Transverse colon (tissue), 4 donors: ENCODE data around the gene EIF4EBP3. TPM values are rescaled to one million over a fixed set of nuclear protein-coding genes. Genes with fewer than 3 reads are reported as not detected.

Experiments
- DNase-seq: peaks from one replicate; pipeline ENCODE4 v3.0.0-alpha.2; 2019
- H3K27ac ChIP-seq, 4 donors: fragments of 200-600 bp; sonication (generic); 2 replicates each; pipeline ENCODE4 v1.5.1; 2016 to 2018; ENCODE audit warnings: inconsistent platforms in 4 of 4
- H3K27me3 ChIP-seq: fragments of 200-600 bp; sonication (generic); 2 replicates; pipeline ENCODE4 v1.5.1; 2017; ENCODE audit warnings: inconsistent platforms
- H3K36me3 ChIP-seq, 4 donors: fragments of 200-600 bp; sonication (generic); 2 replicates each; pipeline ENCODE4 v1.5.1; 2017 to 2019; ENCODE audit warnings: inconsistent platforms in 4 of 4
- H3K4me1 ChIP-seq, 4 donors: fragments of 200-600 bp; sonication (generic); 2 replicates each; pipeline ENCODE4 v1.5.1; 2017 to 2020; ENCODE audit warnings: inconsistent platforms in 4 of 4
- H3K4me3 ChIP-seq, 4 donors: fragments of 200-600 bp; sonication (generic); 1 replicate in 1 of 4; 2 replicates in 3 of 4; pipeline versions ENCODE4 v1.5.1 to v1.6.1; 2017 to 2019; ENCODE audit warnings: inconsistent platforms in 4 of 4
- H3K9me3 ChIP-seq, 2 donors: fragments of 200-600 bp; sonication (generic); 2 replicates each; pipeline ENCODE4 v1.5.1; 2017 to 2019; ENCODE audit warnings: inconsistent platforms in 2 of 2
- EP300 ChIP-seq: sonication (generic); formaldehyde crosslinking; IDR thresholded peaks from one replicate; pipeline ENCODE4 v1.6.1; 2017; ENCODE audit warnings: antibody characterized with exemption, low read depth
- POLR2A ChIP-seq: fragments of 450-650 bp; IDR thresholded peaks from one replicate; pipeline ENCODE4 v1.6.1; 2016; ENCODE audit warnings: antibody characterized with exemption, mild to moderate bottlenecking, moderate library complexity
- POLR2AphosphoS5 ChIP-seq, 3 donors: sonication (generic); formaldehyde crosslinking; IDR thresholded peaks; one replicate each; pipeline ENCODE4 v1.6.1; 2016; ENCODE audit warnings: antibody characterized with exemption in 3 of 3
- WGBS, 2 donors: methylation state at CpG; one replicate each; pipeline ENCODE4 v1.1.5; 2018; ENCODE audit warnings: low coverage in 1 of 2; 5-methylcytosine and 5-hydroxymethylcytosine counted together
- in situ Hi-C, 4 donors: fragments of 200-750 bp; cut with MboI; loops; one replicate each; pipeline versions ENCODE4 v1.15.0 to v1.15.1; 2017; ENCODE audit warnings: low sequenced_read_pairs in 3 of 4, low pct_ligation_motif_present in 1 of 4, low pct_unique_long_range_greater_than_20kb in 1 of 4
- intact Hi-C: fragments of 100-400 bp; cut with DNase I; formaldehyde crosslinking; loops from one replicate; pipeline ENCODE4 v1.15.1; 2023; ENCODE audit warnings: low total_unique reads
- total RNA-seq, 4 donors: library from RNA; depleted of rRNA; stranded (reverse); fragments of >200 nt; gene quantifications; one replicate each; pipeline ENCODE4 v1.1.0, GENCODE V29; 2016
- TF ChIP-seq, protein P1 (sequence below), 5 experiments: fragments of 200-600 bp in 3 of 5; fragments of 450-650 bp in 2 of 5; sonication (generic) in 3 of 5; IDR thresholded peaks; 1 replicate in 2 of 5; 2 replicates in 3 of 5; pipeline ENCODE4 v1.5.1; 2016 to 2017; ENCODE audit warnings: antibody characterized with exemption in 5 of 5, inconsistent platforms in 3 of 5, mild to moderate bottlenecking in 2 of 5, moderate library complexity in 1 of 5

The EIF4EBP3 gene
- total RNA-seq, 4 donors from 2014 or later = 18.0 to 56.0 (median 27.5) TPM; not detected in 1

DNA sequence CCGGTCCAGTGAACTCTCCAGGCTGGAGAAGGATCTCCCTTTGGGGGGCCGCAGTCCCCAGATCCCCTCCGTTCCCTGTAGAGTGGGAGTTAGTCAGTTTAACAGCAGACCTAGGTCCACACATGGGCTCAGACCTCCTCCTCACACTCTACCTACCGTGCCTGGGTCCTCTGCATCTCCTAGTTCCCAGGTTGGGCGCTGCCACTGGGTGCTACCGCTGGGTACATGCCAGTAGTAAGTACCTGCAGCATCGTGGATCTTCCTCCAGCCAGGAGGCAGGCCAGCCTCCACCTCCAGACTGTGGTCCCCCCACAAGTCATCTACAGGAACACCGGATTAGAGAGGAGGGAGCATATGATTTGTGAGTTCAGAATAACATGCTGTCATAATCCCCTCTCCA, 16.1 kb downstream of the EIF4EBP3 start:
- no peaks in the 10 kb centered on the region for H3K27me3 ChIP-seq
- 66% methylated on average over 8 of the region's 8 CpGs; no CpG with 5 or more reads in 1 of the 2 donors for WGBS, 2 donors
- peak; percentile 44 for DNase-seq
- H3K9me3 ChIP-seq = no peaks in the 10 kb centered on the region
- H3K27ac ChIP-seq = peak overlapping the region; percentile 92 to 94 (median 93)
- intact Hi-C loops (no loop called here), in situ Hi-C loops (loop anchor here in 3 of 4 donors (10.0 to 25.0 kb wide), 3 partner anchors 71 to 141 kb away; partner anchors contain the start of genes CD14 (in 2 of the 3), TMCO6 (in 2 of the 3), DND1 (in 1 of the 3) and WDR55 (in 1 of the 3))
- TF ChIP-seq EP300 = no peak
- TF ChIP-seq, protein P1, sequence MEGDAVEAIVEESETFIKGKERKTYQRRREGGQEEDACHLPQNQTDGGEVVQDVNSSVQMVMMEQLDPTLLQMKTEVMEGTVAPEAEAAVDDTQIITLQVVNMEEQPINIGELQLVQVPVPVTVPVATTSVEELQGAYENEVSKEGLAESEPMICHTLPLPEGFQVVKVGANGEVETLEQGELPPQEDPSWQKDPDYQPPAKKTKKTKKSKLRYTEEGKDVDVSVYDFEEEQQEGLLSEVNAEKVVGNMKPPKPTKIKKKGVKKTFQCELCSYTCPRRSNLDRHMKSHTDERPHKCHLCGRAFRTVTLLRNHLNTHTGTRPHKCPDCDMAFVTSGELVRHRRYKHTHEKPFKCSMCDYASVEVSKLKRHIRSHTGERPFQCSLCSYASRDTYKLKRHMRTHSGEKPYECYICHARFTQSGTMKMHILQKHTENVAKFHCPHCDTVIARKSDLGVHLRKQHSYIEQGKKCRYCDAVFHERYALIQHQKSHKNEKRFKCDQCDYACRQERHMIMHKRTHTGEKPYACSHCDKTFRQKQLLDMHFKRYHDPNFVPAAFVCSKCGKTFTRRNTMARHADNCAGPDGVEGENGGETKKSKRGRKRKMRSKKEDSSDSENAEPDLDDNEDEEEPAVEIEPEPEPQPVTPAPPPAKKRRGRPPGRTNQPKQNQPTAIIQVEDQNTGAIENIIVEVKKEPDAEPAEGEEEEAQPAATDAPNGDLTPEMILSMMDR (IDR thresholded peaks at IDR 0.05) = no peak
- no peak for TF ChIP-seq POLR2AphosphoS5 (IDR thresholded peaks at IDR 0.05)
- no peak for TF ChIP-seq POLR2A
- H3K4me1 ChIP-seq = peaks cover 20 to 30% (median 23%) of the 10 kb centered on the region in 4 donors
- peaks cover 0 to 10% (median 0%) of the 10 kb centered on the region in 4 donors for H3K36me3 ChIP-seq
- H3K4me3 ChIP-seq = peak overlapping the region; percentile 48 to 63 (median 57)

DNA sequence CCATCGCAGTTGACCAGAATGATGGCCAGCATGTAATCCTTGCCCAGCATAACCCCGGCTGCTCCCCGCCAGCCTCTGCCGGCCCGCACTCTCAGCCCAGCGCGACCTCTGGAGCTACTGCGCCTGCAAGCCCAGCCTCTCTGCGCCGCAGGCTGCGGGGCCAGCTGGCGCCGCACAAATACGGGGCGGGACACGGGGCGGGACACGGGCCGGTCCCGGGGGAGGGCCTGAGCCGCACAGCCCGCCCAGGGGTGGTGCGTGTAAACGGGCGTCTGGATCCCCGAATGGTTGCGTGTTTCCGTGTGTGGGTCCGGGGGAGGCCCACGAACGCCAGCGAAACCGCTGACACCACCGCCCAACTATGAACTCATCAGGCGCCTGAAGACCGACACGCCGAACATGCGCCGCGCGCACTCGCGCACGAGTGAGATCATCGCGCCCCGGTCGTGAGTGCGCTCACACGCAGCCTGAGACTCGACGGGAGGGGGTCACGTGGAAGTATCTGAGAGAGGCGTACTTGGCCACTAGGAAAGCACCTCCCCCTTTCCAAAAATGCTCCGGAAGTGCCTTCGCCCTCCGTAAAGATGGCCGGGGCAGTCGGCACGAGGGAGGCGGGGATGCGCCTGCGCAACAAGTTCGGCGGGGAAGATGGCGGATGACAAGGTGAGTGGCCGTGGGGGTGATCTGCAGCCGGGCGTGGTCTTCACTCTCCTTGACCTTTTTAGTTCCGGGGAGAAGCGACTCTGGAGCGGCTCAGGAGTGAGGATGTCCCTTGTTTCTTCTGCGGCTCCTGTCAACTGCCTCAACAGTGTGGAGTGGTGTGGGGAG, 16.9 kb downstream of the EIF4EBP3 start, which contains the start of the genes APBB3 and SLC35A4:
APBB3 (minus strand) TSS at position 403 of the 828 bp plus-strand sequence; CDS start at position 50, 353 bp downstream.
SLC35A4 (plus strand) TSS at position 633 of the 828 bp plus-strand sequence. CDS start 2,342 bp downstream, outside the sequence.
- TF ChIP-seq POLR2AphosphoS5 (IDR thresholded peaks at IDR 0.05) = peak; percentile 92 to 95 (median 95)
- peak; percentile 56 for TF ChIP-seq EP300
- TF ChIP-seq, protein P1 (IDR thresholded peaks at IDR 0.05) = peak in 1 of 5 experiments; percentile 7
- TF ChIP-seq POLR2A = peak; percentile 94
- Histone ChIP-seq H3K9me3 (no peaks in the 10 kb centered on the region), H3K36me3 (peaks cover 0 to 10% (median 0%) of the 10 kb centered on the region in 4 donors), H3K4me1 (peaks cover 20 to 38% (median 25%) of the 10 kb centered on the region in 4 donors), H3K27ac (peak within 1 kb of the TSS; percentile 92 to 94 (median 93)), H3K27me3 (no peaks in the 10 kb centered on the region), H3K4me3 (peak within 1 kb of the TSS; percentile 48 to 63 (median 57))
- in situ Hi-C loops (loop anchor here in 3 of 4 donors (10.0 to 25.0 kb wide), 3 partner anchors 70 to 140 kb away; partner anchors contain the start of genes CD14 (in 2 of the 3), TMCO6 (in 2 of the 3), DND1 (in 1 of the 3) and WDR55 (in 1 of the 3)), intact Hi-C loops (loop anchor here (5.0 kb wide), 1 partner anchor 73 kb away; the partner anchor contains the start of gene TMCO6)
- WGBS, 2 donors = 1% methylated on average over 54 of the region's 74 CpGs; no CpG with 5 or more reads in 1 of the 2 donors
- DNase-seq = peak; percentile 97

DNA sequence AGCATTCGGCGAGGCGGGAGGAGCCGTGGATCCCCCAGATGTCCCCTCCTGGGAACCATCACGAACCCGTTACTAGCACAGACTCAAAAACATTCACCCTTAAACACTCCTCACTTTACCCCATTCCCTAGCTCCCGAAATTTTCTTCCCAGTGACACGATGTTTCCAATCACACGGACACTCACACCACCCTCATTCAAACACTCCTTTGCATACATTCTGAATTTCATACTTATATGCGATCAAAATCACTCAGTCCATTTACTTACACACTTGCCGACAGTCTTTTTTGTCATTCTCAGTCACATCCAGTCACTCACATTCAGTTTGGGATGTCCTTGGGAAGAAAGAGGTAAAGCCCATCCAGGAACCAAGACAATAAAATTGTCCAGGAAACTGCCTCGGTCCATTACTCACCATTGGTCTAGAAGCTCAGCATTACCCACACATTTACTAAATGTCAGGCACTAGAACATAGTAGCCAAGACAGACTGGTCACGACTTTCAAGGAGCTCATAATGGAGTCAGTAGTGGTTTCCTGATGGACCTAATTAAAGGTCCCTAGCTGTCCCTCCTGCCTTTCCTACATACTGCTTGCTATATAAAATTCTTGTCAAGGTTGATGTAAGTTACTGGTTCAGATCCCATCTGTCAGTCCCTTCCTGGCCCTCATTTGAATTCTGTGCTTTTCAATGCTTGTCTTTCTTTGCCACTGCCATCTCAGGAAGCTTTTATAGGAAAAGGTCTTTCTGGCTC, 17.7 kb downstream of the EIF4EBP3 start:
- H3K9me3 ChIP-seq = no peaks in the 10 kb centered on the region
- H3K27ac ChIP-seq = peak overlapping the region; percentile 92 to 94 (median 93)
- peaks cover 0 to 10% (median 0%) of the 10 kb centered on the region in 4 donors for H3K36me3 ChIP-seq
- DNase-seq = no peak
- 0 to 3% methylated on average over 5 to 13 of the region's 13 CpGs for WGBS, 2 donors
- TF ChIP-seq POLR2A = no peak
- TF ChIP-seq, protein P1 (IDR thresholded peaks at IDR 0.05) = no peak
- TF ChIP-seq EP300 = no peak
- TF ChIP-seq POLR2AphosphoS5 (IDR thresholded peaks at IDR 0.05) = no peak
- in situ Hi-C loops = loop anchor here in 3 of 4 donors (10.0 to 25.0 kb wide), 3 partner anchors 70 to 140 kb away; partner anchors contain the start of genes CD14 (in 2 of the 3), TMCO6 (in 2 of the 3), DND1 (in 1 of the 3) and WDR55 (in 1 of the 3)
- no peaks in the 10 kb centered on the region for H3K27me3 ChIP-seq
- peak overlapping the region; percentile 48 to 63 (median 54) for H3K4me3 ChIP-seq
- intact Hi-C loops = loop anchor here (5.0 kb wide), 1 partner anchor 72 kb away; the partner anchor contains the start of gene TMCO6
- H3K4me1 ChIP-seq = peaks cover 20 to 46% (median 25%) of the 10 kb centered on the region in 4 donors
